Measurements from ENCODE around the gene DHRS4L2. TPM values are rescaled to one million over a fixed set of nuclear protein-coding genes. Genes with fewer than 3 reads are reported as not detected.
A peak's percentile ranks its signal among the peaks of the same experiment; 100 is the strongest.
"Not testable (repeated sequence)": the region's sequence is repeated elsewhere in the genome, so short reads cannot be mapped to it uniquely, and the experiment has no call there.

DHRS4L2 gene
- total and polyA plus RNA-seq, 2 experiments from 2014 or later: 15.2 to 28.4 TPM

- H3K36me3 ChIP-seq (replicated peaks; ENCODE audit: insufficient read depth, low read depth); H2AFZ ChIP-seq; H3K9me2 ChIP-seq (replicated peaks; ENCODE audit: insufficient read depth); DNase-seq (ENCODE audit: low spot score); H3K79me2 ChIP-seq; H3K4me2 ChIP-seq; H4K20me1 ChIP-seq (ENCODE audit: insufficient read depth, poor library complexity, severe bottlenecking); H3K4me3 ChIP-seq; H3K9me3 ChIP-seq (ENCODE audit: low read depth); H3K27me3 ChIP-seq: not testable (repeated sequence)
- peak overlapping the region; percentile 27 for H3K27ac ChIP-seq
- 65% methylated on average over 10 of the region's 10 CpGs for WGBS (ENCODE audit: low lambda C conversion rate, missing lambda C conversion rate)
- peaks cover 16% of the 10 kb centered on the region for H3K4me1 ChIP-seq (ENCODE audit: insufficient read depth)
These were observed 6.5 kb upstream of the DHRS4L2 start for GRCh38 chr14:23981951-23982813.

GRCh38 chr14:23984891-23985602 lies 3.7 kb upstream of the DHRS4L2 start:
- Histone ChIP-seq H3K9me2 (replicated peaks; ENCODE audit: insufficient read depth) (no peaks in the 10 kb centered on the region), H2AFZ (no peak overlapping the region), H3K4me1 (ENCODE audit: insufficient read depth) (peaks cover 22% of the 10 kb centered on the region), H4K20me1 (ENCODE audit: insufficient read depth, poor library complexity, severe bottlenecking) (no peaks in the 10 kb centered on the region), H3K27ac (no peak overlapping the region), H3K9me3 (ENCODE audit: low read depth) (no peaks in the 10 kb centered on the region), H3K4me3 (no peak overlapping the region), H3K4me2 (no peak overlapping the region), H3K27me3 (no peaks in the 10 kb centered on the region), H3K79me2 (no peaks in the 10 kb centered on the region), H3K36me3 (replicated peaks; ENCODE audit: insufficient read depth, low read depth) (no peaks in the 10 kb centered on the region)
- no peak for TF ChIP-seq EZH2 (IDR thresholded peaks at IDR 0.05; ENCODE audit: borderline replicate concordance)
- TF ChIP-seq EZH2phosphoT487 (IDR thresholded peaks at IDR 0.05; ENCODE audit: low read depth, severe bottlenecking, unreplicated experiment): no peak
- TF ChIP-seq CTCF (IDR thresholded peaks at IDR 0.05; ENCODE audit: poor library complexity): no peak
- WGBS (ENCODE audit: low lambda C conversion rate, missing lambda C conversion rate): 72% methylated on average over 4 of the region's 4 CpGs
- DNase-seq (ENCODE audit: low spot score): peak; percentile 31

DNA sequence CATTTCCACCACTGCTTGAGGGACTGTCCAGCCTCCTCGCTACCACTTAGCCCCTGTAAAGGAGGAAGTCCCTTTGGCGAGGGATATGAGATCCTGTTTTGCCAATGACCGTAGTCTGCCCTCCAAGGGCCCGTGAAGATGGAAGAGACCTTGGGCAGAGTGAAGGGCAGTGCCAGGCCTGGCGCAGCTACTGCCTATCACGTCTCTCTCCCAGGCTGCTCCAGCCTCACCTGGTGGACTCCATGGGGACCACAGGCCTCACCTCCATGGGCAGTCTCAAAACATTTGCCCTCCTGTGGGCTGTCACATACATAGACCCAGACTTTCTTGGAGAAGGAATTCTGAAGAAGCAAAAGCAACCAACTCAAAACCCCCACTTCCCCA lies 514 bp upstream of the DHRS4L2 start:
- Histone ChIP-seq H3K4me1 (ENCODE audit: insufficient read depth) (peaks cover 20% of the 10 kb centered on the region), H3K27ac (peak overlapping the region; percentile 40), H2AFZ (peak overlapping the region; percentile 51), H3K4me2 (peak overlapping the region; percentile 73)
- not testable (repeated sequence) for H3K36me3 ChIP-seq (replicated peaks; ENCODE audit: insufficient read depth, low read depth); H3K9me2 ChIP-seq (replicated peaks; ENCODE audit: insufficient read depth); DNase-seq (ENCODE audit: low spot score); H4K20me1 ChIP-seq (ENCODE audit: insufficient read depth, poor library complexity, severe bottlenecking); H3K9me3 ChIP-seq (ENCODE audit: low read depth); H3K79me2 ChIP-seq; H3K4me3 ChIP-seq; H3K27me3 ChIP-seq
- WGBS (ENCODE audit: low lambda C conversion rate, missing lambda C conversion rate): 79% methylated on average over 6 of the region's 6 CpGs

DNA sequence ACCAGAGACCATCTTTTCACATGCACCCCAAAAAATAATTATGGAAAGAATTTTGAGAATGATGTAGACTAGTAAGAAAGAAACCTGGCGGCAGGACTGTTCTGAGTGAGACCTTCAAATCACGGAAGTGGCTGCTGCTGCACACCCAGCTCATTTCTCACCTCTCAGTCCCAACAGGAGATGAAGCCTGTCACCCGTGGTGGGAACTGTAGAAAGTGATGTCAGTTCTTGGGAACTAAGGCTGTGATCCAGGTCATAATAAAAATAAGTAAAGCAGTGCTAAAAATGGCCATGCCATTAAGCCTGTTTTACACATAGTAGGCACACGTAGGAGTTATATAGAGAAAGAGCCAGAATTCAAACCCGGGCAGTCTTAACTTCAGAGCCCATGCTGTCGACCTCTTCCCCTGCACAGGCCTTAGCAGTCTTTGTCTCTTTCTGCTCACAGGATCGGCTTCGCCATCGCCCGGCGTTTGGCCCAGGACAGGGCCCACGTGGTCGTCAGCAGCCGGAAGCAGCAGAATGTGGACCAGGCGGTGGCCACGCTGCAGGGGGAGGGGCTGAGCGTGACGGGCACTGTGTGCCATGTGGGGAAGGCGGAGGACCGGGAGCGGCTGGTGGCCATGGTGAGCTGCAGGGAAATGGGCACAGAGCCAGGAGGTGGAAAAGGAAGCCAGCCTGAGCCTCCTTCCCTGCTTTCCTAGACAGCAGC lies 1.2 kb downstream of the DHRS4L2 start:
- not testable (repeated sequence) for H3K4me3 ChIP-seq; H2AFZ ChIP-seq; H4K20me1 ChIP-seq (ENCODE audit: insufficient read depth, poor library complexity, severe bottlenecking); H3K9me2 ChIP-seq (replicated peaks; ENCODE audit: insufficient read depth); H3K4me2 ChIP-seq; H3K79me2 ChIP-seq; H3K27ac ChIP-seq; DNase-seq (ENCODE audit: low spot score); H3K9me3 ChIP-seq (ENCODE audit: low read depth); H3K36me3 ChIP-seq (replicated peaks; ENCODE audit: insufficient read depth, low read depth); H3K27me3 ChIP-seq
- H3K4me1 ChIP-seq (ENCODE audit: insufficient read depth): peaks cover 12% of the 10 kb centered on the region
- 91% methylated on average over 21 of the region's 21 CpGs for WGBS (ENCODE audit: low lambda C conversion rate, missing lambda C conversion rate)

DNA sequence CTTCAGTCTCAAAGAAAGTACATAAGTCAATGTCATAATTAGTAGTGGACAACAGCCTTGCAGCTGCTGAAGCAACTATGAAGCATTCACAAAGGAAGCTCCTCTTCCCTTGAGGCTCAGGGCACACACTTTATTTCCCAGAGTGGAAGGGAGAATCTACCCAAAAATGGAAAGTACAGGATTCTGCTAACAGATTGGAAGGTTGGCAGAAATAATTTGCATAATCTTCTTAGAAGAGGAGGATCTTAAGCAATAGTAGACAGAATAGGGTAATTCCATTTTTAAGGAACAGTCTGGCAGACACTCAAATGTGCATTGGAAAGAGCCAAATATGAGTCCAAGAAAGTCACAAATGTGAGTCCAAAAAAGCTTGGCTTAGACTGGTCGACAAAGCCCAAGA lies 2.2 kb downstream of the DHRS4L2 start:
- H3K27ac ChIP-seq; H3K9me3 ChIP-seq (ENCODE audit: low read depth); H3K9me2 ChIP-seq (replicated peaks; ENCODE audit: insufficient read depth); H2AFZ ChIP-seq; H3K79me2 ChIP-seq; H3K4me1 ChIP-seq (ENCODE audit: insufficient read depth); H3K36me3 ChIP-seq (replicated peaks; ENCODE audit: insufficient read depth, low read depth); H4K20me1 ChIP-seq (ENCODE audit: insufficient read depth, poor library complexity, severe bottlenecking); H3K4me2 ChIP-seq; H3K27me3 ChIP-seq; H3K4me3 ChIP-seq; DNase-seq (ENCODE audit: low spot score): not testable (repeated sequence)
- WGBS (ENCODE audit: low lambda C conversion rate, missing lambda C conversion rate): 100% methylated on average over 1 of the region's 1 CpG

DNA sequence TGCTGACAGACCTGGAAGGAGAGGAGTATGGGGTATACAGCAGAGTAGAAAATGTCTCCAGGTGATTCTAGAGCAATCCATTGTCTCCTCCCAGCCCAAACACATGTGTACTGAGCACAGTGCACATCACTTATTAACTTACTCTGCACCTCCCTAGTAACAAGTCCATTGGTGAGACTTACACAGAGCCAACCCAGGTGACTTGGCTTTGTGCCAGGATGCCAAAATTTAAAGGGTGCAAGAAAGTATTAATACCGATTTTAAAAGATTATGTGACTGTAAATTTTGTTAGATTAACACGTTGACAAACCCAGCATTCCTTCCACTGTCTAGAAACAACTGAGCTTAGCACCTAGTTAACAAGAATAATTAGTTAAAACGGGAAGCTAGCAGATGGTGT lies 4.3 kb downstream of the DHRS4L2 start:
- not testable (repeated sequence) for H3K9me2 ChIP-seq (replicated peaks; ENCODE audit: insufficient read depth); H3K27ac ChIP-seq; H3K9me3 ChIP-seq (ENCODE audit: low read depth); H3K27me3 ChIP-seq; H3K4me2 ChIP-seq; H3K79me2 ChIP-seq; H3K4me1 ChIP-seq (ENCODE audit: insufficient read depth); H2AFZ ChIP-seq; H3K36me3 ChIP-seq (replicated peaks; ENCODE audit: insufficient read depth, low read depth); H4K20me1 ChIP-seq (ENCODE audit: insufficient read depth, poor library complexity, severe bottlenecking); H3K4me3 ChIP-seq; DNase-seq (ENCODE audit: low spot score)
- WGBS (ENCODE audit: low lambda C conversion rate, missing lambda C conversion rate): 70% methylated on average over 3 of the region's 3 CpGs

GRCh38 chr14:23996009-23996408 lies 7.3 kb downstream of the DHRS4L2 start:
- not testable (repeated sequence) for H3K9me3 ChIP-seq (ENCODE audit: low read depth); H3K79me2 ChIP-seq; H3K4me3 ChIP-seq; H3K4me1 ChIP-seq (ENCODE audit: insufficient read depth); H3K4me2 ChIP-seq; H3K9me2 ChIP-seq (replicated peaks; ENCODE audit: insufficient read depth); DNase-seq (ENCODE audit: low spot score); H4K20me1 ChIP-seq (ENCODE audit: insufficient read depth, poor library complexity, severe bottlenecking); H3K36me3 ChIP-seq (replicated peaks; ENCODE audit: insufficient read depth, low read depth); H3K27me3 ChIP-seq; H3K27ac ChIP-seq; H2AFZ ChIP-seq

All from hepatocyte (in vitro differentiated cells).